Stomach smooth muscle (tissue), 2 donors: Measurements from ENCODE around the gene TSPAN15.

ENCODE experiments used
- H3K27ac ChIP-seq: one replicate; pipeline ENCODE4 v1.7.0; 2013; ENCODE audit warnings: mild to moderate bottlenecking, low read length, inconsistent platforms
- H3K27me3 ChIP-seq, 2 donors: one replicate each; pipeline ENCODE4 v1.7.0; 2013; ENCODE audit warnings: low read length in 2 of 2; ENCODE audit not compliant: insufficient read depth in 2 of 2, control insufficient read depth in 1 of 2
- H3K36me3 ChIP-seq, 2 donors: one replicate each; pipeline ENCODE4 v1.7.0; 2013; ENCODE audit warnings: low read length in 2 of 2; ENCODE audit not compliant: control insufficient read depth in 2 of 2, insufficient read depth in 2 of 2
- H3K4me1 ChIP-seq: one replicate; pipeline ENCODE4 v1.7.0; 2013; ENCODE audit warnings: low read length; ENCODE audit not compliant: control insufficient read depth, insufficient read depth
- H3K4me3 ChIP-seq, 2 donors: one replicate each; pipeline ENCODE4 v1.7.0; 2013; ENCODE audit warnings: low read length in 2 of 2
- H3K9ac ChIP-seq, 2 donors: one replicate each; pipeline ENCODE4 v1.7.0; 2013; ENCODE audit warnings: low read length in 2 of 2, mild to moderate bottlenecking in 1 of 2
- H3K9me3 ChIP-seq, 2 donors: one replicate each; pipeline ENCODE4 v1.7.0; 2013; ENCODE audit warnings: low read length in 2 of 2; ENCODE audit not compliant: control insufficient read depth in 2 of 2
- donor health status: healthy.
- donor health status: Pancreatic carcinoma.

Gene TSPAN15

DNA sequence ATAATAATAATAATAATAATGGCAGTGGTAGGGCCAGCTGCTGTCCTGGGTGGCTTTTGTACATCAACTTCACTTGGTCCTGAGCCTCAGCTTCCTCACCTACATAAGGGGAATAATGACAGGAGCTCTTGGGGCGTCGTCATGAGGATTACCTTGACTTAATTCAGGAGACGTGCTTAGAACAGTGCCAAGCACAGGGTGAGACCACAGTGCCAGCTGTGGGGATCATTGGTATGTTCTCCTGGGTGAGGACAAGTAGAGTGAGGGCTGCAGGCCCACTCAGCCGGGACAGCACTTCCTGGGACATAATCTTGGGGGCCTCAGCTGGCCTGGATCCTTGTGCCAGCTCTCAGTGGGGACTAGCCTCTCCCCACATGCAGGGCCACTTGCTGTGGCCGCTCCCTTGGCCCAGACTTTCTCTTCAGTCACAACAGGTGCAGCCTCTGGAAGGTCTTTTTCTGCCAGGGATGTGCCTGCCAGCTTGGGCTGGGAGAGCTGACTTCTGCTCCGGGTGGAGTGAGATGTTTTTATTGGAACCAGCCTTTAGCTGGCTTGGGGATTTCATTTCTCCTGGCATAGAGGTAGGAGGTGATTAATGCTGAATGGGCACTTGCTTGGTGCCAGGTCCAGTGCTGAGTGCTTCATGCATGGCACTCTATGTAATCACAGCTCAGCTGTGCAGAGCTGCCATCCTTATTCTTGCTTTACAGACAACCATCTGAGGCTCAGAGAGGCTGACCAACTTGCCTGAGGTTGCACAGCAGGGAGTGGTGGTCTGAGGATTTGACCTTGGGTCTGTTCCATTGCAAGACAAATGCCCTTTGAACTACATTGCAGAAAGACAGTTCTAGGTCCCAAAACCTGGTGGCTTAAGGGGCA is 45.3 kb downstream of the TSPAN15 start:
- Histone ChIP-seq H3K36me3 (peaks cover 5 to 11% of the 10 kb centered on the region in 2 donors), H3K9ac (no peak overlapping the region), H3K27me3 (no peaks in the 10 kb centered on the region), H3K27ac (peak overlapping the region; percentile 84), H3K4me1 (peaks cover 93% of the 10 kb centered on the region), H3K4me3 (no peak overlapping the region), H3K9me3 (no peaks in the 10 kb centered on the region)

DNA sequence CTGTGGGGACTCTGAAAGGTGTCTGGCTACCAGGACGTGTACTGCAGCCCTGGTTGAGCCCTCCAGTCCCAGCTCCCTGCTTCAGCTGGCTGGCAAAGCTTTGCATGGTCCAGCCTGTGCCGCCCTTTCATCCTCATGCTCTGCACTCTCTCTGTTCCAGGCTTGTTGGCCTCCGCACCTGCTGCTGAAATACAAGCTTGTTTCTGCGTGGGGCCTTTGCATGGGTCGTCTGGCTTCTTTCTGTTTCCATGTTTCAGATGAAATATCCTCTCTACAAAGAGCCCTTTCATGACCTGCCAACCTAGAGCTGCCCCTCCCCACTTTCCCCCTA is 45.9 kb downstream of the TSPAN15 start:
- Histone ChIP-seq H3K9me3 (no peaks in the 10 kb centered on the region), H3K4me3 (no peak overlapping the region), H3K9ac (no peak overlapping the region), H3K4me1 (peaks cover 91% of the 10 kb centered on the region), H3K27ac (peak overlapping the region; percentile 84), H3K27me3 (no peaks in the 10 kb centered on the region), H3K36me3 (peaks cover 6 to 11% of the 10 kb centered on the region in 2 donors)

DNA sequence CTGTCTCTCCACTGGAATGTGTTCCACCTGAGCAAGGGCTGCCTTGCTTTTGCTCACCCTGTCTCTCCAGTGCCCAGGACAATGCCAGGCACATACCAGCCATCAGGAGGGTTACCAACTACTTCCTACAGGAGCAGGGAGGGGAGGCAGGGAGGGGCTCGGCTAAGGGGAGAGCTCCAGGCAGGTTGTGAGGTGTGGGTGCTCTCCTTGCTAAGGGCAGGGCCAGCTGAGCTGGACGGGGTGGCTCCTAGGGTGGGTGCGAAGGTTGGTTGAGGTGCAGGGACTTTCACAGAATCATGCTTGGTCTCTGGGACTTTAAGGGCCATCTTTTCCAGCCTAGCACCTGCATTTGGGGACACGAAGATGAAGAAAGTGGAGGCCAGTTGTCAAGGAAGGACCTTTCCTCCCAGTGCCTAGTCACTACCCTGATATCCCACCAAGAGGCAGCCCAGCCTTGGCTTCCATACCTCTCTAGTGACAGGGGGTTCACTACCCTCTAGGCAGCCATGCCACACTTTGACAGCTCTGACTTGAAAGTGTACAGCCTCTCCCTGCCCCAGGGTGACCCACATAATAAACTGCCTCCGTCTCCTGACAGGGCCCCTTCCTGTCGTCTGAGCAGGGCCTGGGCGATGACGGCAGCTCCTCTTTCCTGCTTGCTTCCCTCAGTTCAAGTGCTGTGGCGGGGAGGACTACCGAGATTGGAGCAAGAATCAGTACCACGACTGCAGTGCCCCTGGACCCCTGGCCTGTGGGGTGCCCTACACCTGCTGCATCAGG is 46.5 kb downstream of the TSPAN15 start:
- Histone ChIP-seq H3K4me1 (peaks cover 85% of the 10 kb centered on the region), H3K27me3 (no peaks in the 10 kb centered on the region), H3K4me3 (no peak overlapping the region), H3K9me3 (no peaks in the 10 kb centered on the region), H3K27ac (peak overlapping the region; percentile 84), H3K36me3 (peaks cover 12 to 14% of the 10 kb centered on the region in 2 donors), H3K9ac (peak overlapping the region in 1 of 2 donors; percentile 16)

DNA sequence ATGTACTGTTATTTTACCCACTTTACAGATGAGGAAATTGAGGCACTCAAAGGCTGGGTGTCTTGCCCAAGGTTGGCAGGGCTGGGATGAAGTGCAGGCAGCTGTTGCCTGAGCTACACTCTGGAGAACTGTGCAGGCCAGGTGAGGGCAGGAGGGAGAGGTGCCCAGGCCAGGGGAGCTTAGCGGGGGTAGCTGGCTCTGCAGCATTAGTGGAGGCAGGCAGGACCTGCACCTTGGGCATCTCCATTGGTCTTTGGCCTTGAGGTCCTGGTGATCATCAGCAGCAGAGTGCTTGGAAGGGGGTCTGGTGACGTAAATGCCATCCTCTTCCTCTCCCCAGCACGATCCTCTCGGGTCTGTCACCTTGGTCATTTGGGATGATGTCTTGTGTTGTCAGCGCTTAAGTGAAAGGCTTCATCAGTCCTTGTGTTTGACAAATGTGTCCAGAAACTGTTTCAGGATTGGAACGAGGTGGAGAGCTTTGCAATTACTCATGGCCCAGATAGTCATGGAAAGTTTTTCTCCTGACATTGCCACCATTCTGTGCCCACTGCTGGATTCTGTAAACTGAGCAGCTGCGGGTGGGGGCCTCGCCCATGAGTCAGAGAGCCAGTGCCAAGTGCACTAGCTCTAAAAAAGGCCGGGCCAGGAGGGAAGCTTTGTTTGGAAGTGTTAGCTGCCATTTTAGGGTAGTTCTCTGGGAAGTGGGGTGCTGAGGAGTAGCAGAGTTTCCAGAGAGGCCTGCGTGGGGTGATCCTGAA is 47.6 kb downstream of the TSPAN15 start:
- peaks cover 74% of the 10 kb centered on the region for H3K4me1 ChIP-seq

DNA sequence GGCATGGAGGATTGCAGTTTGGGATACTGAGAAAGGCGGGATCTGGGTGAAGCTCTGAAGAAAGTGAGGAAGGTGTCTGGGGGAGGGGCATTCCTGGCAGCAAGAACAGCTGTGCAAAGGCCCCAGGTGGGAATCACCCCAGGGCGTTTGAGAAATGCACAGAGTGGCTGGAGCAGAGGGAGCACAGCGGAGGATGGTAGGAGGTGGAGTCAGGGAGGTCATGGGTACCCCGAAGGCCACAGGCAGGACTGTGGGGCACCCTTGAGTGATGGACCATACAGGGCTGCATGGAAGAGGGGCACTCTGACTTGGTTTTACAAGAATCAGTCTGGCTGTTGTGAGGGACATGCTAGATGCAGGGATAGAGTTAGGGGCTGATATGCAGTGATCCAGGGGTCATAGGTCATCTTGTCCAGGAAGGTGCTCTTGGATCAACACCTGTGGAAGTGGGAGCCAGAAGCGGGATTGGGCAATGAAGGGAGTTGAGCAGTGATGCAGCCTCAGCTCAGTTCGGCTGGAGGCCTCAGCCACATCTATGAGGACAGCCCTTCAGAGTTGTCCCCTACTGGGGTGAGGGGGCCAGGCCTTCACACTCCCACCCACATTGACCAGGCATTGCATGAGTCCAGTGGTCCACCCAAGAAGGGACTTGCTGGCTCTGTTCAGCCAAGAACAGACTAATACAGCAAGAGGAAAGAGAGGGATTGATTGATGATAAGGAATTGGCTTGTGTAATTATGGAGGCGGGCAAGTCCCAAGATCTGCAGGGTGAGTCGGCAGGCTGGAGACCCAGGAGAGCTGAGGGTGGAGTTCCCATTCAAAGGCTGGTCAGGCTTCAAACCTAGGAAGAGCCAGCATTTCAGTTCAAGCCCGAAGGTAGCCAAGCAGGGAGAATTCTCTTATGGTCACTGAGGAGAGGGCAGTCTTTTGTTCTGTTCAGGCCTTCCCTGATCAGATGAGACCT is 48.7 kb downstream of the TSPAN15 start:
- Histone ChIP-seq H3K9ac (peak overlapping the region; percentile 13 to 19), H3K4me1 (peaks cover 65% of the 10 kb centered on the region), H3K4me3 (no peak overlapping the region), H3K9me3 (no peaks in the 10 kb centered on the region), H3K27ac (peak overlapping the region; percentile 84), H3K27me3 (no peaks in the 10 kb centered on the region), H3K36me3 (peaks cover 18% of the 10 kb centered on the region in 2 donors)

More for the DNA sequence above, 47.6 kb downstream of the TSPAN15 start:
- no peaks in the 10 kb centered on the region for H3K9me3 ChIP-seq
- H3K4me3 ChIP-seq: peak overlapping the region in 1 of 2 donors; percentile 16
- H3K9ac ChIP-seq: peak overlapping the region in 1 of 2 donors; percentile 19
- H3K36me3 ChIP-seq: peaks cover 18% of the 10 kb centered on the region in 2 donors
- peak overlapping the region; percentile 84 for H3K27ac ChIP-seq
- no peaks in the 10 kb centered on the region for H3K27me3 ChIP-seq

DNA sequence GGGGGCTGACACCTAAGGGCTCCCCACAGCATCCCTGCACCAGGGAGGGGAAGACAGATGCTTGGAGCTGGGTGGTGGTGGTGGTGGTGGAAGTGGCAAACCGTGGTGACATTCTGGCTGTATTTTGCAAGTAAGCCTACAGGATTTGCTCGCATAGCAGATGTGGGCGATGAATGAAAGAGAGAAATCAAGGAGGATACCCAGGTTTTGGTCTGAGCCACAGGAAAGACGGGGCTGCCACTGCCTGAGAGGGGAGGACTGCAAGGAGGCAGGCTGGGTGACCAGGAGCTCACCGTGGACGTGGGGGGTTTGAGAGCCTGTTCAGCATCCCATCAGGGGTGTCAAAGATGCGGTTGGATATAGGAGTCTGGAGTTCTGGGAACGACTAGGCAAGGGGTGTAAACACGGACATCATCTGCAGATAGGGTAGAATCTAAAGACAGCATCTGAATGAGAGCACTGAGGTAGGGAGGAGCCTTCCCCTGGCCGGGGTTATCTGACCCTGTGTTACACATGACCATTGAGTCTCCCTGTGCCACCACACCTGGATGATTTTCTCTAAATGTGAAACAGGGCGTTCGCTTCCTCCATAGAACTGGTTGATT is 49.7 kb downstream of the TSPAN15 start:
- H3K9me3 ChIP-seq: no peaks in the 10 kb centered on the region
- H3K4me1 ChIP-seq: peaks cover 56% of the 10 kb centered on the region
- peak overlapping the region; percentile 84 for H3K27ac ChIP-seq
- peaks cover 11 to 14% of the 10 kb centered on the region in 2 donors for H3K36me3 ChIP-seq
- no peaks in the 10 kb centered on the region for H3K27me3 ChIP-seq
- H3K9ac ChIP-seq: no peak overlapping the region
- no peak overlapping the region for H3K4me3 ChIP-seq

DNA sequence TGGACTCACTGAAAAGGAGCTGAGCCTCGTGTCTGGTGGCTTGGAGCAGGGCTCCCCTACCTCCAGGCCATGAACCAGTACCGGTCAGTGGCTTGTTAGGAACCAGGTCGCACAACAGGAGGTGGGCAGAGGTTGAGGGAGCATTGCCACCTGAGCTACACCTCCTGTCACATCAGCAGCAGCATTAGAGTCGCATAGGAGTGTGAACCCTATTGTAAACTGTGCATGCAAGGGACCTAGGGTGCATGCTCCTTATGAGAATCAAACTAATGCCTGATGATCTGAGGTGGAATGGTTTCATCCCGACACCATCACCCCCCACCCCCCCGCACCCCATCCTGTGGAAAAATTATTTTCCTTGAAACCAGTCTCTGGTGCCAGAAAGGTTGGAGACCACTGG is 50.4 kb downstream of the TSPAN15 start:
- H3K36me3 ChIP-seq: peaks cover 11 to 14% of the 10 kb centered on the region in 2 donors
- no peaks in the 10 kb centered on the region for H3K27me3 ChIP-seq
- H3K4me3 ChIP-seq: no peak overlapping the region
- peak overlapping the region; percentile 18 for H3K27ac ChIP-seq
- H3K4me1 ChIP-seq: peaks cover 51% of the 10 kb centered on the region
- no peaks in the 10 kb centered on the region for H3K9me3 ChIP-seq
- peak overlapping the region in 1 of 2 donors; percentile 29 for H3K9ac ChIP-seq

DNA sequence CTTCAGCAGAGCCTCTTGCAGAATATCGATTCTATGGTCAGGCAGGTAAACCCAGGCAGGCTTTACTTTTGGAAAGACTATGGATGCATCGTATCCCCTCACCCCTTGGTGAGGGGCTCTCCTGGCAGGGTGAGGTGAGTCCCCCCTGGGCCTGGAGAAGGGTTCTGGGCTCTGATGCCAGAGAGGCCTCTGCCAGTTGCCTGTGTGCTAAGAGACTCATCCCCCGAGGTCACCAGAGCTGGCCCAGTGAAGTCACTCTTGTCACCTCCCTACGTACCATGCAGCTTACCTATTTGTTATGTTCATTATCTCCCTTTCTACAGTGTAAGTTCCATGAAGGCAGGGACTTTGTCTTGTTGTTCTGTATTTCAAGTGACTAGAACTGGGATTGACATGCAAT is 51.3 kb downstream of the TSPAN15 start:
- H3K27me3 ChIP-seq: no peaks in the 10 kb centered on the region
- H3K27ac ChIP-seq: peak overlapping the region; percentile 24
- H3K9me3 ChIP-seq: no peaks in the 10 kb centered on the region
- no peak overlapping the region for H3K4me3 ChIP-seq
- H3K36me3 ChIP-seq: peaks cover 11 to 17% of the 10 kb centered on the region in 2 donors
- H3K9ac ChIP-seq: no peak overlapping the region
- peaks cover 50% of the 10 kb centered on the region for H3K4me1 ChIP-seq

DNA sequence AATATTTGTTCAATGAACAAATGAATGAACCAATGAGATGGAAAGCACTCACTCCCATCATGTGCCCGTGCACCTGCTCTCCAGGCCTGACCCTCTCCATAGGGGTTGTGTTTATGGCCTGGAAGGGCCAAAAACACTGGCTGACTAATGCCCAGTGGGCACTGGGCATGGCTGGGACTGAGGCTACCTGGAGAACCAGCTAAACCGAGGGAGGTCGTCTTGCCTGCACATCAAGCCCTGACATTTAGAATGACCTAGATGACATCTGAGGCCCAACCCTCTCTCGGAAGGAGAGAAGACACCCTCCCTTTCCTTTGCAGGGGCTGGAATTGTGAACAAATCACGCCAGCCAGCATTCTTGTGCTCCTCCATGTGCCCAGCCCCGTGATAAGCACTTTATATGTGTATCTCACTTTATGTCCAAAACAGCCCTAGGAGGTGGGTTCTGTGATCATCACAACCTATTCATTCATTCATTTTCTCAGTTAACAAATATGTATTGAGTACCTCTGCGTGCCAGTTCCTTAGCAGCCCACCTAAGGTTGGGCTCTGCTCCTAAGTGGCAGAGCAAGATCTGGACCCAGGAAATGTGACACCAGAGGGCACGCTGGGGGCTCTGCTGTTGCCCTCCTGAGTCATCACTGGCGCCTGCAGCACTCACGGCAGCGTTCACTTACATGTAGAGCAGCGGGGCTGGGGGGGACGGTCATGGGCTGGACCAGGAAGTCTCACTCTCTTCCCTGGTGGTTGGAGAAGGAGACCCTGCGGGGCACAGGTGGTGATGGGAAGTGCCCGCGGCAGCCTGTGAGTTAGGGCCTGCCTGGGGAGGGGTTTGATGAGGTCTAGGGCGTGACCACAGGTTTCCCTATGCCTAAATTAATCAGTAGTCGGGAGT is 52.0 kb downstream of the TSPAN15 start:
- H3K4me3 ChIP-seq: no peak overlapping the region
- peaks cover 49% of the 10 kb centered on the region for H3K4me1 ChIP-seq
- peak overlapping the region; percentile 24 for H3K27ac ChIP-seq
- no peaks in the 10 kb centered on the region for H3K9me3 ChIP-seq
- no peaks in the 10 kb centered on the region for H3K27me3 ChIP-seq
- no peak overlapping the region for H3K9ac ChIP-seq
- peaks cover 11 to 17% of the 10 kb centered on the region in 2 donors for H3K36me3 ChIP-seq
